Loucy (cell line): ENCODE data around the gene ZC3H14.

ENCODE experiments used
- EZH2phosphoT487 ChIP-seq: fragments of 200-600 bp; IDR thresholded peaks from 2 replicates; pipeline ENCODE4 v1.6.1; 2018; ENCODE audit warnings: antibody characterized with exemption, mild to moderate bottlenecking, moderate library complexity, borderline replicate concordance
- TF ChIP-seq, protein P1 (sequence below): fragments of 200-600 bp; sonication (generic); conservative IDR thresholded peaks from 2 replicates; pipeline ENCODE4 v1.5.1; 2014; ENCODE audit warnings: mild to moderate bottlenecking, antibody characterized with exemption, low read length

- TF ChIP-seq, protein P1, sequence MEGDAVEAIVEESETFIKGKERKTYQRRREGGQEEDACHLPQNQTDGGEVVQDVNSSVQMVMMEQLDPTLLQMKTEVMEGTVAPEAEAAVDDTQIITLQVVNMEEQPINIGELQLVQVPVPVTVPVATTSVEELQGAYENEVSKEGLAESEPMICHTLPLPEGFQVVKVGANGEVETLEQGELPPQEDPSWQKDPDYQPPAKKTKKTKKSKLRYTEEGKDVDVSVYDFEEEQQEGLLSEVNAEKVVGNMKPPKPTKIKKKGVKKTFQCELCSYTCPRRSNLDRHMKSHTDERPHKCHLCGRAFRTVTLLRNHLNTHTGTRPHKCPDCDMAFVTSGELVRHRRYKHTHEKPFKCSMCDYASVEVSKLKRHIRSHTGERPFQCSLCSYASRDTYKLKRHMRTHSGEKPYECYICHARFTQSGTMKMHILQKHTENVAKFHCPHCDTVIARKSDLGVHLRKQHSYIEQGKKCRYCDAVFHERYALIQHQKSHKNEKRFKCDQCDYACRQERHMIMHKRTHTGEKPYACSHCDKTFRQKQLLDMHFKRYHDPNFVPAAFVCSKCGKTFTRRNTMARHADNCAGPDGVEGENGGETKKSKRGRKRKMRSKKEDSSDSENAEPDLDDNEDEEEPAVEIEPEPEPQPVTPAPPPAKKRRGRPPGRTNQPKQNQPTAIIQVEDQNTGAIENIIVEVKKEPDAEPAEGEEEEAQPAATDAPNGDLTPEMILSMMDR = no peak
- no peak for TF ChIP-seq EZH2phosphoT487
Observed at GRCh38 chr14:88556581-88556980, 6.3 kb upstream of the ZC3H14 start.
